Endothelial cell of umbilical vein (primary cell): ENCODE measurements around the gene TNFSF10. TPM values are rescaled to one million over a fixed set of nuclear protein-coding genes. Genes with fewer than 3 reads are reported as not detected.

ENCODE experiments used
- BruUV-seq: library from RNA; stranded (reverse); fragments of 400-500 nt; replicated peaks from 2 replicates; lab custom pipeline; 2021; lab: Mats Ljungman, UMichigan
- CTCF ChIA-PET: fragments of 300-600, 350-600 bp; sonication (Branson Sonifier 250); formaldehyde crosslinking; loops from one replicate; lab custom pipeline; 2021; ENCODE audit warnings: antibody characterized with exemption, inconsistent platforms; lab: Charles Lee
- POLR2A ChIA-PET: fragments of 300-600, 350-600 bp; sonication (Branson Sonifier 250); formaldehyde crosslinking; loops from one replicate; lab custom pipeline; 2021; ENCODE audit warnings: antibody characterized with exemption, inconsistent platforms; lab: Charles Lee
- DNase-seq: peaks from one replicate; pipeline ENCODE4 v3.0.0-alpha.2; 2011; ENCODE audit warnings: low read depth, low spot score
- FAIRE-seq: peaks from 2 replicates; lab custom pipeline; 2011; peaks lifted over from hg19 to GRCh38; lab: Jason Lieb, UNC
- H2AFZ ChIP-seq: 2 replicates; pipeline ENCODE4 v1.6.0; 2012; ENCODE audit warnings: low read depth, low read length, control low read depth, inconsistent platforms
- H3K27ac ChIP-seq: 2 replicates; pipeline ENCODE4 v1.5.1; 2011; ENCODE audit warnings: low read depth, mild to moderate bottlenecking, control low read depth, low read length, moderate library complexity; ENCODE audit not compliant: insufficient read depth
- H3K27me3 ChIP-seq, 2 experiments: 2 replicates each; pipeline versions ENCODE4 v1.6.0 to v1.6.1; 2011; ENCODE audit warnings: low read length in 2 of 2, mixed read lengths in 1 of 2; ENCODE audit not compliant: control insufficient read depth in 2 of 2, insufficient read depth in 2 of 2
- H3K36me3 ChIP-seq, 2 experiments: 2 replicates in 1 of 2; 3 replicates in 1 of 2; pipeline ENCODE4 v1.5.1; 2011; ENCODE audit warnings: low read length in 2 of 2, mild to moderate bottlenecking in 1 of 2, moderate library complexity in 1 of 2; ENCODE audit not compliant: control insufficient read depth in 2 of 2, insufficient read depth in 2 of 2; ENCODE audit errors: extremely low read depth in 1 of 2
- H3K4me1 ChIP-seq: 3 replicates; pipeline ENCODE4 v1.5.1; 2011; ENCODE audit warnings: mild to moderate bottlenecking, low read length; ENCODE audit not compliant: control insufficient read depth, insufficient read depth; ENCODE audit errors: extremely low read depth
- H3K4me2 ChIP-seq: 2 replicates; pipeline ENCODE4 v1.6.1; 2011; ENCODE audit warnings: low read length, control low read depth, mixed read lengths; ENCODE audit not compliant: insufficient read depth
- H3K4me3 ChIP-seq, 3 experiments: fragments of 200-600 bp in 1 of 3; sonication (generic), shearing (Covaris generic) in 1 of 3; replicated peaks in 1 of 3; 2 replicates each; pipeline ENCODE4 v1.5.1; 2011 to 2016; ENCODE audit warnings: control low read depth in 3 of 3, low read length in 3 of 3, mild to moderate bottlenecking in 2 of 3, inconsistent platforms in 1 of 3, low read depth in 1 of 3, moderate library complexity in 1 of 3; ENCODE audit not compliant: insufficient read depth in 1 of 3
- H3K79me2 ChIP-seq: 2 replicates; pipeline ENCODE4 v1.6.0; 2012; ENCODE audit warnings: low read length, inconsistent platforms; ENCODE audit not compliant: control insufficient read depth, insufficient read depth
- H3K9ac ChIP-seq: replicated peaks from 2 replicates; pipeline ENCODE3; 2011; ENCODE audit warnings: low read length, control low read depth; ENCODE audit not compliant: insufficient read depth; ENCODE audit errors: extremely low read depth
- H3K9me1 ChIP-seq: replicated peaks from 3 replicates; pipeline ENCODE4 v1.6.0; 2011; ENCODE audit warnings: mild to moderate bottlenecking, low read length; ENCODE audit not compliant: control insufficient read depth, insufficient read depth; ENCODE audit errors: extremely low read depth
- H3K9me3 ChIP-seq: replicated peaks from 2 replicates; pipeline ENCODE4 v1.5.1; 2012; ENCODE audit warnings: low read length, inconsistent platforms; ENCODE audit not compliant: control insufficient read depth, insufficient read depth
- H4K20me1 ChIP-seq: replicated peaks from 2 replicates; pipeline ENCODE3; 2011; ENCODE audit warnings: mild to moderate bottlenecking, low read length; ENCODE audit not compliant: control insufficient read depth, insufficient read depth; ENCODE audit errors: extremely low read depth
- CTCF ChIP-seq, 2 donors: IDR thresholded peaks; 1 replicate in 1 of 2; 2 replicates in 1 of 2; pipeline ENCODE4 v1.5.1; 2011; ENCODE audit warnings: low read length in 2 of 2, mild to moderate bottlenecking in 2 of 2, moderate library complexity in 2 of 2, control low read depth in 1 of 2, inconsistent platforms in 1 of 2, low read depth in 1 of 2; ENCODE audit not compliant: insufficient read depth in 1 of 2; ENCODE audit errors: extremely low read depth in 1 of 2
- EZH2 ChIP-seq: IDR thresholded peaks from 2 replicates; pipeline ENCODE4 v1.6.1; 2012; ENCODE audit warnings: borderline replicate concordance, low read depth, mild to moderate bottlenecking, moderate library complexity, low read length, inconsistent platforms; ENCODE audit not compliant: severe bottlenecking
- FOS ChIP-seq: IDR thresholded peaks from 2 replicates; pipeline ENCODE4 v1.6.1; 2011; ENCODE audit warnings: mild to moderate bottlenecking, low read length, moderate library complexity, borderline replicate concordance; ENCODE audit not compliant: insufficient read depth
- GATA2 ChIP-seq: IDR thresholded peaks from 2 replicates; pipeline ENCODE4 v1.7.0; 2011; ENCODE audit warnings: low read depth, mild to moderate bottlenecking, moderate library complexity, mixed read lengths, low read length; ENCODE audit not compliant: insufficient read length, insufficient read depth
- JUN ChIP-seq: IDR thresholded peaks from 2 replicates; pipeline ENCODE4 v1.6.1; 2011; ENCODE audit warnings: borderline replicate concordance, low read depth; ENCODE audit not compliant: insufficient read length, insufficient read depth
- MAX ChIP-seq: IDR thresholded peaks from 2 replicates; pipeline ENCODE4 v1.6.1; 2011; ENCODE audit not compliant: insufficient read depth, insufficient read length
- MYC ChIP-seq: IDR thresholded peaks from one replicate; pipeline ENCODE4 v1.6.1; 2011; ENCODE audit warnings: mild to moderate bottlenecking, low read depth, low read length
- POLR2A ChIP-seq: IDR thresholded peaks from 2 replicates; pipeline ENCODE4 v1.6.1; 2012; ENCODE audit warnings: low read depth, mild to moderate bottlenecking, control low read depth, low read length
- POLR2AphosphoS5 ChIP-seq: IDR thresholded peaks from 2 replicates; pipeline ENCODE4 v1.6.1; 2012; ENCODE audit warnings: low read depth, mild to moderate bottlenecking, control low read depth, low read length, moderate library complexity; ENCODE audit not compliant: insufficient read depth
- dilution Hi-C: fragments of 300-500 bp; cut with MboI; formaldehyde crosslinking; loops from one replicate; pipeline ENCODE4 v1.15.0; 2019; ENCODE audit warnings: low sequenced_read_pairs; ENCODE audit not compliant: extremely low pct_ligation_motif_present
- intact Hi-C: fragments of 100-400 bp; cut with micrococcal nuclease; formaldehyde crosslinking; loops from one replicate; pipeline ENCODE4 v1.10.0; 2022
- polyA plus RNA-seq, 4 experiments: library from polyadenylated mRNA; depleted of rRNA in 3 of 4; stranded (reverse) in 3 of 4; unstranded in 1 of 4; fragments of >200 nt; gene quantifications; 2 replicates each; pipeline versions ENCODE4 v1.2.1 to v1.2.3, GENCODE V29; 2011 to 2012; ENCODE audit warnings: missing spikeins in 1 of 4
- total RNA-seq: library from RNA; stranded (reverse); gene quantifications from 2 replicates; pipeline ENCODE4 v1.2.3, GENCODE V29; 2021

TNFSF10 gene
- total and polyA plus RNA-seq, 2 donors (not counting 3 experiments of a cell fraction or from before 2014, with no cell fraction given), result 31.2 to 55.0 TPM

- Histone ChIP-seq H3K27ac (no peak overlapping the region), H3K4me3 (no peak overlapping the region), H3K4me1 (peaks cover 8% of the 10 kb centered on the region), H3K9ac (no peak overlapping the region), H3K27me3 (no peaks in the 10 kb centered on the region), H3K9me3 (no peaks in the 10 kb centered on the region), H3K9me1 (no peaks in the 10 kb centered on the region), H3K36me3 (no peaks in the 10 kb centered on the region), H3K4me2 (no peak overlapping the region), H4K20me1 (no peaks in the 10 kb centered on the region), H3K79me2 (no peaks in the 10 kb centered on the region), H2AFZ (no peak overlapping the region)
- DNase-seq, result no peak
- no TSS peak for BruUV-seq
- dilution Hi-C loops (no loop called here), intact Hi-C loops (no loop called here)
- ChIA-PET POLR2A (no interaction called here), CTCF (no interaction called here)
- no peak for TF ChIP-seq MAX
- no peak for TF ChIP-seq JUN
- TF ChIP-seq FOS, result no peak
- TF ChIP-seq GATA2, result no peak
- no peak for TF ChIP-seq POLR2AphosphoS5
- no peak for TF ChIP-seq EZH2
- no peak for FAIRE-seq
Measured at GRCh38 chr3:172536505-172536904, 13.3 kb upstream of the TNFSF10 start.

GRCh38 chr3:172530566-172530965 lies 7.3 kb upstream of the TNFSF10 start:
- no peaks in the 10 kb centered on the region for H3K9me3 ChIP-seq
- H3K4me1 ChIP-seq, result no peaks in the 10 kb centered on the region
- DNase-seq, result peak; percentile 27
- no peaks in the 10 kb centered on the region for H3K36me3 ChIP-seq
- no peak overlapping the region for H2AFZ ChIP-seq
- no peak overlapping the region for H3K4me3 ChIP-seq
- no peaks in the 10 kb centered on the region for H3K9me1 ChIP-seq
- H3K27ac ChIP-seq, result no peak overlapping the region
- intact Hi-C loops (no loop called here), dilution Hi-C loops (no loop called here)
- no TSS peak for BruUV-seq
- H3K9ac ChIP-seq, result no peak overlapping the region
- FAIRE-seq, result no peak
- H4K20me1 ChIP-seq, result no peaks in the 10 kb centered on the region
- TF ChIP-seq CTCF (IDR thresholded peaks at IDR 0.05; ENCODE audit: extremely low read depth in 1 of 2, insufficient read depth in 1 of 2, low read depth in 1 of 2, low read length in 2 of 2) (no peak), MYC (no peak), FOS (no peak), GATA2 (no peak), JUN (no peak), MAX (no peak), POLR2AphosphoS5 (no peak), POLR2A (no peak), EZH2 (no peak)
- POLR2A ChIA-PET, result interaction anchor here (0.8 kb wide), 1 partner anchor 17 kb away, joined by 3 read pairs; no protein-coding TSS in a partner anchor
- no peaks in the 10 kb centered on the region for H3K79me2 ChIP-seq
- CTCF ChIA-PET, result interaction anchor here (1.0 to 1.8 kb wide), 6 partner anchors 10 to 189 kb away, joined by 3 to 11 read pairs (median 5); no protein-coding TSS in a partner anchor
- peaks cover 0 to 4% of the 10 kb centered on the region in 2 experiments for H3K27me3 ChIP-seq
- no peak overlapping the region for H3K4me2 ChIP-seq
